Medulla oblongata (tissue), 1 donor: ENCODE data around the gene CDCP2.

Source experiments
- DNase-seq: peaks from one replicate; pipeline ENCODE4 v3.0.0-alpha.2; 2015; ENCODE audit errors: extremely low spot score

CDCP2 gene

GRCh38 chr1:54137534-54138061 is 15.2 kb downstream of the CDCP2 start:
- no peak for DNase-seq

GRCh38 chr1:54136963-54137533 is 15.8 kb downstream of the CDCP2 start:
- DNase-seq: no peak

DNA sequence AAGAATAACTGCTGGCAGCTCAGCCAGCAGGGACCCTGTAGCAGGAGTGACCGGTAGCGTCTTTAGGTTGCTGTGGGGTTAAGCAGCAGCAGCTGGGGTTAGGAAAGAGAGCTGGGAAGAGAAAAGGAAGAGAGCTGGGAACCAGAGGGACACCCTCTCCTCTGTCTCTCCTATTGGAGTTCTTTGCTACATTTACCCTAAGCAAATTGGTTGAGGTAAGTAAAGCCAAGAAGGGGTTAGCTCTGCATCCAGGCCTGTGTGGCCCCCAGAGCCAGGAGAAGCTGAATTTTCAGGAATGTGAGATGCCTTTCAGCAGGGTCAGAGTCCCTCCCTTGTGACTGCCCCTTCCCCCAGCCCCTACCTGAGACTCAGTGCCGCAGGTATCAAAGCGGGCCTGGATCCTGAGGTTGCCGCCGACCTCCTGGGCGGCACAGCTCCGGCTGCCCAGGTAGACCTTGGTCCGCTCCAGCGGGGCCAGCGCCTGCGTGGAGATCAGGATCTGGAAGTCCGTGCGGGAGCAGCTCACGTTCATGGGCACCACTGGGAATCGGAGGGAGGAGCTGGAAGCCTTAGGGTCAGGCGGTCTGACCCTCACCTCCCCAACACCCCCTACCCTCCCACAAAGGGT is 16.4 kb downstream of the CDCP2 start:
- DNase-seq: no peak

- no peak for DNase-seq
Observed at GRCh38 chr1:54135436-54136120, 17.2 kb downstream of the CDCP2 start.

GRCh38 chr1:54134295-54134694 is 18.5 kb downstream of the CDCP2 start:
- no peak for DNase-seq

DNA sequence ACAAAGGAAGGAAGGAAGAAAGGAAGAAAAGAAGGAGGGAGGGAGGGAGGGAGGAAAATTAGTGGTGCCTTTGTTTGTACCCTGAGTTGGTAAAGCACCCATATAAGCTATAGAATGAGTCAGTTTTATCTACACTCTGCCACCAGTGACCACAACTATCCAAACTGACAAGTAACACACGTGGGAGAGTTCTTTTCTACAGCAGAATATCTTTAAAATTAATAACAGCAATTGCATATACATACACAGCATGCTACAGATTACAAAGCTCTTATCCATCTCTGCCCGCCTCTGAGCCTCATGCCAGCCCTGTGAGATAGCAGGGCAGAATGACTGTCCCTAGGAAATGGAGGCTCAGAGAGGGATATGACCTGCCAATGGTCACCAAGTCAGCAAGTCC is 20.3 kb downstream of the CDCP2 start:
- DNase-seq: no peak

DNA sequence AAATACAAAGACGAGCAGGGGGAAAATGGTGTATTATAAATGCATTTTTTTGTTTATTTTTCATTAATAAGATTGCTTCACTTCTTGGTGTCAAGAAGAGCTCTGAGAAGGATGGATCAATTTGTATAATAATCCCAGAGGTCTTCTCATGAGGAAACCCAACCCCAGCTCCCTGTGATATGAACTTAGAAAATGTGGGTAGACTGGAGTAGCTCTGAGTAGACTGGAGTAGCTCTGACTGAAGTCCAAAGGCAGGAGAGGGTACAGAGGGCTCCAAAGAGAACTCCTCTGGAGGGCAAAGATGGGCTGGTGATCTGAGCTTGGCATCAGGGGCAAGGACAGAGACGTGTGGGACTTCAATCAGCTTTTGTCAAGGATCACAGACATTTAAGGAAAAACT is 21.4 kb downstream of the CDCP2 start:
- no peak for DNase-seq

GRCh38 chr1:54129858-54130257 is 22.9 kb downstream of the CDCP2 start:
- no peak for DNase-seq

DNA sequence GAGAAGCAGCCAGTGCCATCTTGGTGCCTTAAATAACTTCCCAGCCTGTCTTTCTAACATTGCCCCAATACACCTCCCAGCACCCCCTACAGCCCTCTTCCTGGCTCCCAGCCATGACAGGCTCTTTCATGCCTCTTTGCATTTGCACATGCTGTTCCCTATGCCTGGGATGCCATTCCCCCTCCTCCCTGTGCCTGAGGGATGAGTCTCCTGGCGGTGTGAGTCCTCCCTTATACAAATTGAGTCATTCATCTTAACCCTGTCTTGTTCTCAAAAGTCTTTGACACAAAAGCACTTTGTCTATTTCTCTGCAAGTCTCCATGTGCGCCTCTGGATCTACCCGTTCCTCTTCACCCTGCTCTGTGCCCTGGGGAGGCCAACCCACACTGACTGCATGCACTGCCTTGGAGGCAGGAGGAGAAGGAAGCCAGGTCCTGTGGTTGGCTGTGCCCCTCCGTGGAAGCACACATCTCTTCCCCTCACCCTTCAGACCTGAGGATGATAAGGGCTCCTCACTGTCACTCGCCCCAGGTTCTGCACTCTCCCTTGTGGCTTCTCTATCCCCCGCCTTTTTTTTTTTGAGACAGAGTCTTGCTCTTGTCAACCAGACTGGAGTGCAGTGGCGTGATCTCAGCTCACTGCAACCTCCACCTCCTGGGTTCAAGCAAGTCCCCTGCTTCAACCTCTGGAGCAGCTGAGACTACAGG is 25.1 kb downstream of the CDCP2 start:
- no peak for DNase-seq

GRCh38 chr1:54126271-54126815 is 26.5 kb downstream of the CDCP2 start:
- DNase-seq: no peak

- DNase-seq: peak; percentile 38
Observed at GRCh38 chr1:54125386-54126070, 27.3 kb downstream of the CDCP2 start.

GRCh38 chr1:54124906-54125305 is 27.9 kb downstream of the CDCP2 start:
- no peak for DNase-seq

DNA sequence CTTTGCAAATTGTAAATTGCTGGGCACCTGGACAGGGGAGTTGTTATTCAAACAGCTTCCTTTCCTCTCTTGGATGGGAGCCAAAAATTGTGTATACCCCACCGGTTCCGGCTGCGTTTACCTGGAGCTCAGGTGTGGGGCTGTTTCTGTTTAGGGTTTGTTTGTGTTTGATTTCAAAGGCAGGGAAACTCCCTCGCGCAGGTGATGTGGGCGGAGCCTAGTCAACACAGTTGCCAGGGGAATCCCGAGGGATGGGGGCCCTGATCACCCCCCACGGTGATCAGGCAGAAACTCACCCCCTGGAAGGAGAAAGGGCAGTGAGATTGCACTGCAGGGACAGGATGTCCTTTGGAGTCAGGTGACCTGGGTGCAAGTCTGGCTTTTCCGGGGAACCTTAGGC is 28.3 kb downstream of the CDCP2 start:
- no peak for DNase-seq

GRCh38 chr1:54122992-54123391 is 29.8 kb downstream of the CDCP2 start:
- no peak for DNase-seq

GRCh38 chr1:54122135-54122751 is 30.6 kb downstream of the CDCP2 start:
- no peak for DNase-seq

DNA sequence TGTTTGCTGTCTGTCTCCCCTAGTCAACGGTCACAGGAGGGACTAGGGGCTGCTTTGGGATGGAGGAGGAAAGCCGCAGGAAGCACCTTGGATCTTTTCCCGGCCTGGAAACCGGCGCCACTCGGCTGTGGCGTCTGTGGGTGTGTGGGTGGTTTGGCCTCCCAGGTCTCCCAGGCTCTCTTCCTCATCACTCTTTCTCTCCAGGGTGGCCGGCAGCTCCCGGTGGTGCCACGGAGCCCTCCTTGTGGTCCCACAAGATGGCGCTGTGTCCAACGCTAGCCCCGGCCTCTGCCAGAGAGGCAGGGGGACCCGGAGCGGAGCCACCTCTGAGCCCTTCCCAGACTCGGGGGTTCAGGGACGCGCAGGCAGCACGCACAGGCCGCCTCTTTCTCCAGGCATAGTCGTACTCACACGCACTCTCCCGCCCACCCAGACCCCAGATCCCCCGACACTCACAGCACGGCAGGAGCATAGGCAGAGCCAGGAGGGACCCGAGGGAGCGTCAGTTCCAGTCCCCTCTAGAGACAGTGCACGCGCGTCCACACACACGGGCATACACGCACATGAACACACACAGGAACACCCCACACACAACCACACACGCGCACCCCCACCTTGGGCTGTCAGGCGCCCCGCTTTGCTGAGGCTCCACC is 31.2 kb downstream of the CDCP2 start:
- peak; percentile 76 for DNase-seq

DNA sequence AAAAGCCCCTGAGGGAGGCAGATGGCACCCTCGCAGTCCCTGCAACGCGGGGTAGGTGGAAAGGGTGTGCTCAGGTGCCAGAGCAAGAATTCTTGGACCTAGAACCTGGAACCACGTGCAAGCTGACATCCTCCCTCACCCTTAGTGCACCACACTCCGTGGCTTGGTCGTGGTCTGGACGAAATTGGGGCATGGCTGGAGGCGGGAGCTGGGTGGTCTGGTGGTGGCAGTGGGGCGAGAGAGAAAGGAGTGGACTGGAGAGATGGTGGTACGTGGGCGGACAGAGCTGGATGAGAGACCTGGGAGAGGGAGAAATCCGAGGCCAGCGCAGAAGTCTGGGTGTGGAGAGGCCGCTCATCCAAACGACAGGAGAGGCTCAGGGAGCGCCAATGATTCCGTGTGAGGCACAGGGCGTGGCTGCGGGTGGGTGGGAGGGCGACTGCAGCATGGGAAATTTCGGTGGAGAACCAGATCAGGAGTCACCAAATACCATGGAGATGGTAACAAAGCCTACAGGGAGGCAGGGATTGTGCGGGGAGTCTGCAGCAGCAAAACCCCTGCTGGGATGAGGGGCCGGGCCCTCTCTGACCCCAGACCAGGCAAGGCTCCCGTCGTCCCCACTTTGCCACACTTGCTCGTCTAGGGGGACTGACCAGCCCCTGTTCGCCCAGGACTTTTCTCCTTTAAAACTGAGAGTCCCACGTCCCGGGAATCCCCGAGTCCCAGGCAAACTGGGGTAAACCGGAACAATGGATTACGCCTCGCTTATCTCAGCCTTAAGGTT is 31.9 kb downstream of the CDCP2 start:
- DNase-seq: peak; percentile 7

- no peak for DNase-seq
Observed at GRCh38 chr1:54120018-54120697, 32.6 kb downstream of the CDCP2 start.

GRCh38 chr1:54118704-54119103 is 34.1 kb downstream of the CDCP2 start:
- DNase-seq: no peak
